HG03045 (cell line): Measurements from ENCODE around the gene RPS15.

Experiments
- ATAC-seq: cut with Tn5 transposase; IDR thresholded peaks from one replicate; pipeline ENCODE4 v1.9.1; 2021; ENCODE audit warnings: mild to moderate bottlenecking, moderate library complexity; ENCODE audit not compliant: unreplicated experiment

The RPS15 gene

DNA sequence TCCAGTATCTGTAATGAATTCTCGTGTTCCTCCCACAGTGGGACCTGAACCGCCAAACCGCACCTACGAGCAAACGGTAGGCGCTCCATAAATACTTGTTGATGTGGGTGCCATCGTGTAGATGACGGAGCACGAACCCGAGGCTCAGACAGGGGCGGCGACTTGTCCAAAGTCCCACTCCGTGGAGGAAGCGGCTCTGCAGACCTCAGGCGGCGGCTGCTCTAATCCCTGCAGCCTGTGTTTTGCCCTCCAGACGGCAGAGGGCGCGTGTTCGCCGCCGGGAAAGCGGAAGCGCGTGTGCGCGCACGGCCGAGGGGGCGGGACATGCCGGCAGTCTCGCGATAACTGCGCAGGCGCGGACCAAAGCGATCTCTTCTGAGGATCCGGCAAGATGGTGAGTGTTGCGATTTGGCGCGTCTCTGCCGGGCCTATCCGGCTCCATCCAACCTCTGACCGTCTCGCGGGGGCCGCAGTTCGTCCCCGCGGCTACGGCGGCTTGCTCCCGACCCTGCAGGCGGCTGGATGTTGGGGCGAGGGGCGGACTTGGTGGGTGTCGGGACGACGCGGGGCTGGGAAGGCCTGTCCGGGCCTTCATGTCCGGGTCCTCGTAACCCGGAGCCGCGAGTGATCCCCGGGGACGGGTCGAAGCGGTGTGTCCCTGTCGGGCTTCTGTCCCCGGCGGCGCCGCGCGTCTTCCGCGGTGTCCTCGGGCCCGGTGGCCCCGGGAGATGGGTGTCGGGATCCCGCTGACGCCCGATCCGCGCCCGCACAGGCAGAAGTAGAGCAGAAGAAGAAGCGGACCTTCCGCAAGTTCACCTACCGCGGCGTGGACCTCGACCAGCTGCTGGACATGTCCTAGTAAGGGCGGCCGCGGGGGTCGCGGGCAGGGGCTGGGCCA lies at the start of gene RPS15:
RPS15 (plus strand) TSS at position 362 of the 898 bp plus-strand sequence; CDS start at position 392, 30 bp downstream.
- ATAC-seq, result peak; percentile 67

DNA sequence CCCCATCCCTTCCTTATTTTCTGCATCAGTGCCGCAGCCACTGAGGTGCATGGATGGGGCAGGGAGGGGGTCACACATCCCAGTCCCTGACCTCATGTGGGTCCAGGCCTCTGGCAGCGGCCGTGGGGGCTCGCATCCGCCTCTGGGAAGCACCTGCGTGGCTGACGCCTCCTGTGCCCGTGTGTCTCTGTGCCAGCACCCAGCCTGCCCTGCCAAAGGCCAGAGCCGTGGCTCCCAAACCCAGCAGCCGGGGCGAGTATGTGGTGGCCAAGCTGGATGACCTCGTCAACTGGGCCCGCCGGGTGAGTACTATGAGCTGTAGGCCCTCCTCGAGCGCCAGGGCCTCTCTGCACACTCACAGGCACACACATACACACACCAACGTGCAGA lies 49.6 kb upstream of the RPS15 start:
- no peak for ATAC-seq

DNA sequence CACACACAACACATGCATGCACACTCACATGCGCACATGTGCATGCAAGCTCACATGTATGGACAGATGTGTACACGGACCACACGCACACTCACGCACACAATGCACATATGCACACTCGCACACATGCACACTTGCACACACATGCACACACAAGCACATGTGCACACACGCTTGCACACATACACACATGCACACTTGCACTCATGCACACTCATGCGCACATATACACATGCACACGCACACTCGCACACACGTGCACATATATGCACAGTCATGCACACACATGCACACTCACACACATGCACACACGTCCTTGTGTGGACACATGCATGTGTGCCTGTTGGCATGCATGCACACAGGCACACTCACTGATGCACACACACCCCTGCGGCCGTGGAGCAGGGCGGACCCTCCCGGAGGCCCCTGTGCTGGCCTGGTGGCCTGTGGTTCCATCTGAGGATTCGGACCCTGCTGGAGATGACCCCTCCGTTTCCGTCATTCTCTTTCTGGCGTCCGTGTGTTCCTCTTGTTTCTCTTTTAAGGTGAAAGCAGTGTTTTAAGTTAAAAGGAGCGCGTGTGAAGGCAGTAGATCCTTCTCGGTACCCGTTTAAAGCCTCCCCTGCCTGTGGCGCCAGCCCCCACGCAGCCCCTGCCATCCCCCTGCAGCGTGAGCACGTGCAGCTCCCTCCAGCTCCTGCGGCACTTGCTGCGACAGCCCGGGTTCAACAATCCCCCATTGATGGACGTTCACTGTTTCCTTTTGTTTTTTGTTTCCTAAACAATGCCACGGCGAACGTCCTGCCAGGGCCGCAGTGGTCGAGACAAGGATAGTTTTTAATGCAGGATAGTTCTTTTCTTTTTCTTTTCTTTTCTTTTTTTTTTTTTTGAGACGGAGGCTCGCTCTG lies 48.9 kb upstream of the RPS15 start:
- no peak for ATAC-seq

DNA sequence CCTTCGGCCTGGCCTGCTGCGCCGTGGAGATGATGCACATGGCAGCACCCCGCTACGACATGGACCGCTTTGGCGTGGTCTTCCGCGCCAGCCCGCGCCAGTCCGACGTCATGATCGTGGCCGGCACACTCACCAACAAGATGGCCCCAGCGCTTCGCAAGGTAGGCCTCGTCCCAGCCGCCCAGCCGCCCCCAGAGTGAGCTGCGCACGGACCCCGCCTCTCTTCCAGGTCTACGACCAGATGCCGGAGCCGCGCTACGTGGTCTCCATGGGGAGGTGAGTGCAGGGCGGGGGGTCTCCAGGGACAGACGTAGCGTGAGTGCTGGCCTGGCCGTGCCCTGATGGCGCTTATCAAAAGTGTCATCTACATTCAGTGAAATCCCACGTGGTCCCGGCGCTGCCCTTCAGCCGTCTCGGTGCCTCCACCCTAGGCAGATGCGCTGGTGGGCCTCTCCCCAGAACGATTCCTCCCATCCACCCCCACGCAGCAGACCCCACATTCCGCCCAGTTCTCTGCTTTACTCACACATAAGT lies 47.2 kb upstream of the RPS15 start:
- no peak for ATAC-seq

DNA sequence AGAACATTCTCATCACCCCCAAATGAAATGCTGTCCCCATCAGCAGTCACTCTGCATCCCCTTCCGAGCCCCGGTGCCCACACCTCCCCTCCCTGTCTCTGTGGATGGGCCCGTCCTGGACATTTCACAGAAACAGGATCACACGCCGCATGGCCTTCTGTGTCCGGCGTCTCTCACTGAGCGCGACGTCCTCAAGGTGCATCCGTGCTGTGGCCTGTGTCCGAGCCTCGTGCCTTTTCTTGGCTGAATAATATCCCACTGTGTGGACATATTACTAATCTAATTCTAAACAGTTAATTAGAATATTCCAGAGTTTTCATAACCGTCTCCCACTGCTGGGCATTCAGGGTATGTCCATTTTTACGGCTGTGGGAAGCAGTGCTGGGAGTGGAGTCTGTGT lies 45.8 kb upstream of the RPS15 start:
- no peak for ATAC-seq

DNA sequence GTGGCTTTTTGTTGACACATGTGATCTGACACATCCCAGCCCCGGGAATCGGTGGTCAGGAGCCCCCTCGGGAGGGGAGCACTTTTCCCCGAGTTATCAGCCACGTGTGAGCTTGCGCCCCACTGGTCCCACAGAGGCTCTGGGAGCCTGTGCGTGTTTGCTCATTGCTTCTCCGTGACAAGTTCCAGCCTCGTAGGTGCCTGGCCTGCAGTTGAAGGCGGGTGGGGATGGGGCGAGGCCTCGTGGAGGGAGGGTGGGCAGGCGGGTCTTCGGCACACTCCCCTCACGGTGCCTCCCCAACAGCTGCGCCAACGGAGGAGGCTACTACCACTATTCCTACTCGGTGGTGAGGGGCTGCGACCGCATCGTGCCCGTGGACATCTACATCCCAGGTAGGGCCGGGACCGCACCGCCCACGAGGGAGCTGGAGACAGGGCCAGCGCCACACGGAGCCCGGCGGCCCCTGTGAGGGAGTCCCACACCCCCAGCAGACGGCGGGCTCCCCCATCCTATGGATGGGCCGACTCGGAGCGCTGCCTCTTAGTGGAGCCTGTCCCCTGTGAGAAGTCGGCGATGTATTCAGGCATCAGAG lies 45.2 kb upstream of the RPS15 start:
- ATAC-seq, result no peak

DNA sequence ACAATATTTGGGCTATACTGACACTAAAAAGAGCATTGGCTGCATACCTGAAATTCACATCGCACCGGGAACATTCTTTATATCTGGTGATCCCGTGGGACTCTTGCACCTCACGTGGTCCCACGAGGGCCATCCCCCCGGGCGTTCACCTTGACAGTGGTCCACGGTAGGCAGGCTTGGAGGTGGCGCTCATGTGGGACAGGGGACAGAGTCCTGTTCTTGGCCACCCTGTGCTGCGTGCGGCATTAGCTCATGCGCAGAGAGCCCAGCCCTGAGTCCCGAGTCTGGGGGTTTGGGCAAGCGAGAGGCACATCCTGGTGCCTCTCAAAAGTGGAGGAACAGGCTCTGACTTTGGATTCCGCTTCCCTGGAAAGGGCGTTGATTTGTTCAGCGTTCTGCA lies 44.4 kb upstream of the RPS15 start:
- ATAC-seq, result no peak

DNA sequence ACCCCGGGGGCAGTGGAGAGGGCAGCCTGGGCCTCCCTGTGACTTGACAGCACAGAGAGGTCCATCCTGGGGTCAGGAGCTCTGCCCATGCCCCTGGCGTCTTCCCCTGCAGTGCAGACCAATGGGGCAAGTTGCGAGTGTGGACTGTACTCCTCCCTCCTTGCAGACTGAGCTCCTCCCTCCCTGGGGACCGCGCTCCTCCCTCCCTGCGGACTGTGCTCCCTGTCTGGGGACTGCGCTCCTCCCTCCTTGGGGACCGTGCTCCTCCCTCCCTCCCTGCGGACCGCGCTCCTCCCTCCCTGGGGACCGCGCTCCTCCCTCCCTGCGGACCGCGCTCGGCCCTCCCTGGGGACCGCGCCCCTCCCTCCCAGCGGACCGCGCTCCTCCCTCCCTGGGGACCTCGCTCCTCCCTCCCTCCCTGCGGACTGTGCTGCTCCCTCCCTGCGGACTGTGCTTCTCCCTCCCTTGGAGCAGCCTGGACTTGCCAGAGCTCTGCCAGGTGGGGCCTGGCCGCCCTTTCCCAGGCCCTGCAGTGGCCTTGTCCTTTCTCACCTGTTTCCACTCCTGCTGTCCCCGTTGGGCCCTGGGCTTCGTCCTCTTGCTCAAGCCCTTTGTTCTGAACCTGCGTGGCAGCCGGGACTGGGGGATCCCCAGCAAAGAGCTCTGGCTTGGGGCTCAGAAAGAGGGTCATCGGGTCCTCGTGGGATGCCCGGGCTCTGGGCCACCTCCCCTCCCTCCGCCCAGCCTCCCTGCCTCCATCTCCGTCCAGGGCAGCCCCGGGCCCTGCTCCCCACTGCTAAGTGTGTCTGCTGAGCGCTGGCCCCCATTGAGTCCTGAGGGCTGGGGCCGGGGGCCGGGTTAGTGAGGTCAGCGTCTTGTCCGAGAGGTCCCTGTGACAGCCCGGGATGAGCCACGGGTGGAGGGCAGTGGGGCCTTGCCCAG lies 43.7 kb upstream of the RPS15 start:
- ATAC-seq, result no peak

DNA sequence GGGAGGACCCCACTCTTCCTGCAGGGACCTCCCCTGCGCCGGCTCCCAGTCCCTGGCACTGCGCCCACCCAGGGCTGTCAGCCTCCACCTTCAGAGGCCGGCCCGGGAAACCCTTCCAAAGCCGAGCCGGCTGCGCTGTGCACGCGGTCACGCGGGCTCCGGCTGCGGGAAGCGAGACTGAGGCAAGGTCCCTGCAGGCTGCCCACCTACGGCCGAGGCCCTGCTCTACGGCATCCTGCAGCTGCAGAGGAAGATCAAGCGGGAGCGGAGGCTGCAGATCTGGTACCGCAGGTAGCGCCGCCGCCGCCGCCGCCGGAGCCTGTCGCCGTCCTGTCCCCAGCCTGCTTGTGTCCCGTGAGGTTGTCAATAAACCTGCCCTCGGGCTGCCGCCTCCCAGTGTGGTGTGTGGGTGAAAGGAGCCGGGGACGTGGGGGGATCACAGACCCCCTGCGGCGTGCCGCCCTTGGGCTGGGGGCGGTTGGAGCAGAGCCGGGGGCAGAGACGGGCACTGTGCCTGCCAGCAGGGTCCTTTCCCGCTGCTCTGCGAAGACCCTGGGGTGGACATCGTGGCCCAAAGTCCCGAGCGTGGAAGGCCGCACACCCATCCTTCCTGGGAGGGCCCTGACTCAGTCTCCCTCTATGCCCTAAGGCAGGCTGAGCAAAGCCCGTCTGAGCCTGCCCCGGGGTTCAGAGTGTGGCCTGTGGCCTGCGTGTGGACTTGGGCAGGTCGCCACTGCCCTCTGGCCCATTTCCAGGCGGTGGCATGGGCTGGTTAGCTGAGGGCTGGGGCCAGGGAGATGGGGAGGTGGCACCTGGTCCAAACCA lies 42.8 kb upstream of the RPS15 start:
- ATAC-seq, result no peak

DNA sequence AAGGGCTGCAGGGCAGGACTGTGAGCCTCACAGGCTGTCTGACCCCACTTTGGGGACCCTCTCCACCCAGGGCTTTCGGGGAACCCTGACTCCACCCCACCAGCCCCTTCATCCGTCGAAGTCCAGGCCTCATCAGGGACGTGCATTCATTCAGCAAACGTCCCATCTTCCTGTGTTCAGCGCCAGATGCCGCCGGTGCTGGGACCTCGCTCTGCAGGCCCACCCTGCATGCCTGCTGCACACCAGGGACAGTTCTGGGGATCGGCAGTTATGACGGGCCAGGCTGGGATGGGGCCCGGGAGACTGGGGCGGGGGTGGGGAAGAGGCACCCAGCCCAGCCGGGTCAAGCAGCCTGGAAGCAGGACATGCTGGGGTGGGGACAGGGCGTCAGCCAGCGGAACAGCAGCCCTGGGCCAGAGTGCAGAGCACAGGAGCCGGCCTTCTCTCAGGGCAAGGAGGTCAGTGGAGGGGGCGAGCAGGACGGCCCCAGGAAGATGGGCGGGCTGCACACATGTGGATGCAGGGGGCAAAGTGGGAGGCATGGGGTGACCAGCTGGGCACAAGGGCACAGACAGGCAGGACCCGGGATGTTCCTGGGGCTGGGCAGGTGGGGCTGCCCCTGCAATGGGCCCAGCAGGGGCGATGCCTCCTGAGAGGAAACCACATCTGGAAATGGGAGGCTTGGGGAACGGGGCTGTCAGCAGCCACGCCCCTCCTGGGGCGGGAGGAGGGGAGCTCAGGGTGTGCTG lies 42.0 kb upstream of the RPS15 start:
- no peak for ATAC-seq

DNA sequence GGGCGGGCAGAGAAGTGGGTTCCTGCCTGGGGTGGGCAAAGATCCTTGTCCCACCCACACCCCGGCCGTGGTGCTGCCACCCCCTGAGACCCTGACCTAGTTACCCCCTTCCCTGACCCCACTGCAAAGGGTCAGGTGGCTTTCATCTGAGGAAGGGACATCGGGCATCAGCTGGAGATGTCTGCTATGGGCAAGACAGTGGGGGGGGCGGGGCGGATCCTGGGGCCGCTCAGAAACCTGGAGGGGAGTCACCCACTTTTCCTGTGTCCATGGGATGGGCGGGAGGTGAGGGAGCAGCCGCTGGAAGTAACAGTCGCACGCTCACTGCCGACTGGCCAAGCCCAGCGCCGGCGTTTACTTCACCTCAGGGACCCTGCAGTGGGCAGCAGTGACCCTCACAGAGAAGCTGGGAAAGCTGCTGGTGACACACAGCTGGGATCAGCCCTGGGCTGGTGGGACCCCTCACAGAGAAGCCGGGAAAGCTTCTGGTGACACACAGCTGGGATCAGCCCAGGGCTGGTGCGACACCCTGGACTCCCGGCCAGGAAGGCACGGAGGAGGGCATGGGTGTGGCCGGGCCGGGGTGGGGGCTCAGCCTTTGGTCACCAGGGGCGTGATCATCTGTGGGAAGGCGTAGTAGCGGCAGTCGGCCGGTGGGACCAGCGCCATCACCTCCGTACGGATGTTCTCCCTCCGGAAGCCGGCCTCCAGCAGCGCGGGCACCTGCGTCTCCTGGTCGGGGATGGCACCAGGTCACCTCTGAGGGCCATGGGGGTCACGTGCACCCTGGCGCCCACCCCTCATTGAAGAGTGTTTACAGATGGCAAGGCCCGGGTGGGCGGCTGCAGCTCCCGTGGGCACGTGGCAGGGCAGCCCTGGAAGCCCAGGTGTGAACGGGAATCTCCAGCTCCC lies 41.2 kb upstream of the RPS15 start:
- ATAC-seq, result no peak

DNA sequence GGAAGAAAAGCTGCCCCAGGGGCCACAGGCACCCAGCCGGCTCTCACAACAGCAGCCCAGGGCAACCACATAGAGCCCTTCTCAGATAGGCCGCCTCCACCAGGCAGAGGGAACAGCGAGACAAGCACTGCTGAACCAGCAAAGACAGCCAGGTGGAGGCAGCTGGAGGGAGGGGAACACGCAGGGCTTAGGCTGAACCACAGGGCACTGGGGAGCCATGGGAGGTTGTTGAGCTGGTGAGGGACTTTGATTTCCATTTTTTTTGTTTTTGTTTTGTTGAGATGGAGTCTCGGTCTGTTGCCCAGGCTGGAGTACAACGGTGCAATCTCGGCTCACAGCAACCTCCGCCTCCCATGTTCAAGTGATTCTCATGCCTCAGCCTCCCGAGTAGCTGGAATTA lies 40.4 kb upstream of the RPS15 start:
- ATAC-seq, result no peak

DNA sequence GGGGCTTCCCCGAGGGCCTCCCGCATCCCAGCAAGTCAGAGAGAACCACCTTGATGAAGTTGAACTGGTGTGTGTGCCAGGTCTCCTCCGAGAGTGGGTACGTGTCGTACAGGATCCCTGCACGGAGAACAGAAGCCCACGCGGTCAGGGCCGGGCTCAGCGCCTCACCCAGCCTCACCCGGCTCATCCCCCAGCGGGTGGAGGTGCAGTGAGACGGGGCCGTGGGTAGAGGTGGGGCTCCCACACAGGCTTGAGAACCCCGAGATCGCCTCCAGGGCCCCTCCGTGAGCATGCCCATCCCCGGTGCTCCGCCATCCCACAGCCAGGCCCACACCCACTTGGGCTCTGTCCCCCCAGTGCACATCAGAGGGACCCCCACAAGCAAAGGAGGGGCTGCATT lies 39.1 kb upstream of the RPS15 start:
- no peak for ATAC-seq

DNA sequence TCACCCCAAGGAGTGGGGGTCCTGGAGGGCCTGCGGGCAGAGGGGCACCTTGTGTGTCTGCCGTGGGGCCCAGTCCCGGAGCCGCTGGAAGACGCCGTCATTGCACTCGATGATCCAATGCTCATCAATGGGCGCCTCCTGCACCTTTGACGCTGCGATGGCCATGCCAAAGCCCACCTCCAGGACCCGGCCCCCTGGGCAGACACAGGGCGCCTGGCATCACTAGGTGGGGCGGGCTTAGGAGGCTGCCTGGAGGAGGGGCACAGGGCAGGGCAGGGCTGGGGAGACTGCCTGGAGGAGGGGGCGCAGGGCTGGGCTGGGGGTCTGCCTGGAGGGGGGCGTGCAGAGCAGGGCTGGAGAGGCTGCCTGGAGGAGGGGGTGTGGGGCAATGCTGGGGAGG lies 38.5 kb upstream of the RPS15 start:
- ATAC-seq, result no peak

DNA sequence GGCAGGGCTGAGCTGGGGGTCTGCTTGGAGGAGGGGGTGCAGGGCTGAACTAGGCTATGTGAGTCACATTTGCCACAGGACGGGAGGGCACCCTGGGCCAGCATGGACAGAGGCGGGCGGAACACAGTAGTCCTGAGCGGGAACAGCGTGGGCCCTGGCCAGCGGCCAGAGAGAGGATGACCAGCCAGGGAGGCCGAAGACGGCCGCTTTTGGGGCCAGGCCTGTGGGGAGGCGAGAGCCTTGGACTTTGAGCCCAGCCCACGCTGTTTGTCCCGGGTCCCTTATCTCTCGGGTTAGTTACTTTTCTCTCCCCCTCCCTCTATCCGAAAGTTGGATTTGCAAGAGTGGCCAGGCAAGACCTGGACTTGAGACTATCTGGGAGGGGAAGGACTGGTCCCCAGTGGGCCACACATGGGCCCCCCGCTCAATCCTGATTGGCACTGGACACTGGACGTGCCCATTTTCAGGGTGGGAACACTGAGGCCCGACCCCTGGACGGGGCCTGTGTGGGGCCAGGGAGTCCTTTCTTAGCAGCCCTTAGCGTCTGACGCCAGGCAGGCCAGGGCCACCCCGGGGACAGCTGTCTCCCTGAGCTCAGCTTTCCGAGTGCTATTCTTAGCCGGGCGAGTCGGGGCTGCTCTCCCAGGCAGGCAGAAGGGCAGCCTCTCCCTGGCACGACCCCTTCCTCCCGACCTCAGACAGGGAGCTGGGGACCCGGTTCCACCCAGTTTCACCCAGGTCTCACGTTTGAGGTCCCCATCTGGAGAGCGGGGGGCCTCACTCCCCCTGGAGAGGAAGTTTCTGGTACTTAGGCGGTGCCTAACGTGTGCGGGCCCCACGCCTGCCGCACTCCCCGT lies 37.7 kb upstream of the RPS15 start:
- no peak for ATAC-seq

DNA sequence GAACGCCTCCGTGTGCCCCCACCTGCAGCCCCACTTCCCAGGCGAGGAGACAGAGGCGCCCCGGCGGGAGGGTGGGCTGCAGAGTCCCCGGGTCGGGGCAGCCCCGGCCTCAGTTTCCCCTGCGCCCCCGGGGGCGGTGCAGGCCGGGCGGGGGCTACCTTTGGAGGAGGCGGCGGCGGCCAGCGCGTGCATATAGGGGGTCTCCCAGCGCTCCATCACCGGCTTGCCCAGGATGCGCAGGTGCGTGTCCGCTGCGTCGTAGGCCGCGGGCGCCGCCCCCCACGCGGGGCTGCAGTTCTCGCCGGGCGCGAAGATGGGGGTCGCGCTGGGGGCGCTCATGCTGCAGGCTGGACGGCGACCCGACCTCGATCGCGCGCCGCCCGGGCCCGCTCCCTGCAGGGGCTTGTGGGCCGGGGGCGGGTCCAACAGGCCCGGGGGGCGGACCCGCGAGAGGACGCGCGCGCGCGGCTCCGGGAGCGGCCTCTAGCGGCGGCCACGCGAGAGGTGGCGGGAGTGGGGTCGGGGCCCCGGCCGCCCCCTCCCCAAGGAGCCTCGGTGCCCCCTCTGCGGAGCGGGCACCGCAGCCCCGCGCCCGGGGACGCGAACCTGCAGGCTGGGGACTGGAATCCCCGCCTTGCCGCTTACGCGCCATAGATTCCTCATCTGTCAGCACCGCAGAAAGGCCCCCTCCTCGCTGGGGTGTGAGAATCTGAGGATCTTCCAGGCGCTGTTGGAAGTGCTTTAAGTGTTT lies 36.9 kb upstream of the RPS15 start, which contains the start of gene GAMT:
GAMT (minus strand) TSS at position 405 of the 751 bp plus-strand sequence; CDS start at position 339, 66 bp downstream.
- no peak for ATAC-seq
